GM12874 (cell line): Measurements from ENCODE around the gene KLHL5.

Experiments used
- CTCF ChIP-seq: IDR thresholded peaks from 2 replicates; pipeline ENCODE4 v1.5.1; 2011; ENCODE audit warnings: low read depth, mild to moderate bottlenecking, control low read depth, low read length, moderate library complexity; ENCODE audit not compliant: insufficient read depth

KLHL5 gene

GRCh38 chr4:39056023-39056422 is 6.0 kb upstream of the KLHL5 start:
- TF ChIP-seq CTCF, result no peak

GRCh38 chr4:39061457-39061856 is 575 bp upstream of the KLHL5 start:
- no peak for TF ChIP-seq CTCF

GRCh38 chr4:39062770-39063097 is 702 bp downstream of the KLHL5 start:
- no peak for TF ChIP-seq CTCF

GRCh38 chr4:39063430-39063829 is 1.4 kb downstream of the KLHL5 start:
- no peak for TF ChIP-seq CTCF

GRCh38 chr4:39066371-39066770 is 4.3 kb downstream of the KLHL5 start:
- TF ChIP-seq CTCF, result no peak

GRCh38 chr4:39067031-39067430 is 5.0 kb downstream of the KLHL5 start:
- TF ChIP-seq CTCF, result no peak

GRCh38 chr4:39067451-39067850 is 5.4 kb downstream of the KLHL5 start:
- no peak for TF ChIP-seq CTCF

GRCh38 chr4:39068907-39069306 is 6.9 kb downstream of the KLHL5 start:
- TF ChIP-seq CTCF, result no peak
